Neural cell (in vitro differentiated cells): ENCODE measurements around the gene ETAA1. TPM values are rescaled to one million over a fixed set of nuclear protein-coding genes. Genes with fewer than 3 reads are reported as not detected.

Experiments used
- H2AFZ ChIP-seq: fragments of 200-600, 300-800 bp; sonication (generic), shearing (Covaris generic); 2 replicates; pipeline ENCODE4 v1.6.0; 2014; ENCODE audit warnings: low read depth, mild to moderate bottlenecking, antibody characterized with exemption, low read length, moderate library complexity
- H3F3A ChIP-seq: fragments of 200-600 bp; shearing (Covaris generic); 2 replicates; pipeline ENCODE4 v1.6.1; 2016; ENCODE audit warnings: mild to moderate bottlenecking, moderate library complexity, mixed read lengths, antibody characterized with exemption, low read length; ENCODE audit not compliant: insufficient read depth, poor library complexity, severe bottlenecking
- H3K27ac ChIP-seq: fragments of 200-600, 300-800 bp; sonication (generic), shearing (Covaris generic); 2 replicates; pipeline ENCODE4 v1.5.1; 2014; ENCODE audit warnings: mild to moderate bottlenecking, low read length, moderate library complexity
- H3K27me3 ChIP-seq: fragments of 300-800, 200-600 bp; sonication (generic), shearing (Covaris generic); 2 replicates; pipeline ENCODE4 v1.6.0; 2014; ENCODE audit warnings: mild to moderate bottlenecking, low read depth, low read length, moderate library complexity; ENCODE audit not compliant: insufficient read depth
- H3K36me3 ChIP-seq: fragments of 300-800, 200-600 bp; sonication (generic), shearing (Covaris generic); 2 replicates; pipeline ENCODE4 v1.5.1; 2014; ENCODE audit warnings: mild to moderate bottlenecking, antibody characterized with exemption, low read length, moderate library complexity; ENCODE audit not compliant: insufficient read depth
- H3K4me2 ChIP-seq: fragments of 300-800, 200-600 bp; sonication (generic), shearing (Covaris generic); 2 replicates; pipeline ENCODE4 v1.6.0; 2014; ENCODE audit warnings: mild to moderate bottlenecking, low read length
- H3K4me3 ChIP-seq: fragments of 300-800, 200-600 bp; sonication (generic), shearing (Covaris generic); 2 replicates; pipeline ENCODE4 v1.5.1; 2014; ENCODE audit warnings: mild to moderate bottlenecking, low read length, moderate library complexity
- H3K79me2 ChIP-seq: fragments of 200-600 bp; shearing (Covaris generic); replicated peaks from 2 replicates; pipeline ENCODE4 v1.6.0; 2014; ENCODE audit warnings: mild to moderate bottlenecking, low read length, moderate library complexity; ENCODE audit not compliant: insufficient read depth
- H3K9ac ChIP-seq: fragments of 300-800, 200-600 bp; sonication (generic), shearing (Covaris generic); 2 replicates; pipeline ENCODE4 v1.6.1; 2016; ENCODE audit warnings: mild to moderate bottlenecking, low read length, mixed read lengths
- H3K9me2 ChIP-seq: fragments of 200-600 bp; shearing (Covaris generic); 2 replicates; pipeline ENCODE4 v1.6.1; 2016; ENCODE audit warnings: mild to moderate bottlenecking, low read length, mixed read lengths; ENCODE audit not compliant: insufficient read depth
- H3K9me3 ChIP-seq: fragments of 200-600, 300-800 bp; sonication (generic), shearing (Covaris generic); 2 replicates; pipeline ENCODE4 v1.6.1; 2016; ENCODE audit warnings: mild to moderate bottlenecking, mixed run types, low read length, moderate library complexity, mixed read lengths
- H4K20me1 ChIP-seq: fragments of 200-600 bp; shearing (Covaris generic); 2 replicates; pipeline ENCODE4 v1.6.1; 2016; ENCODE audit warnings: mild to moderate bottlenecking, mixed run types; ENCODE audit not compliant: insufficient read depth
- EP300 ChIP-seq: fragments of 450-650 bp; conservative IDR thresholded peaks from 2 replicates; pipeline ENCODE4 v1.6.1; 2014; ENCODE audit warnings: antibody characterized with exemption, mild to moderate bottlenecking, moderate library complexity; ENCODE audit not compliant: poor library complexity, severe bottlenecking
- EZH2 ChIP-seq: fragments of 200-600, 300-800 bp; shearing (Covaris generic), sonication (generic); IDR thresholded peaks from 2 replicates; pipeline ENCODE4 v1.6.1; 2014; ENCODE audit warnings: antibody characterized with exemption, low read length, borderline replicate concordance, mild to moderate bottlenecking; ENCODE audit not compliant: insufficient read depth, poor library complexity, severe bottlenecking
- MXI1 ChIP-seq: fragments of 450-650 bp; conservative IDR thresholded peaks from 2 replicates; pipeline ENCODE4 v1.6.1; 2014; ENCODE audit warnings: antibody characterized with exemption, mild to moderate bottlenecking; ENCODE audit not compliant: poor library complexity, severe bottlenecking
- POLR2AphosphoS5 ChIP-seq: IDR thresholded peaks from 2 replicates; pipeline ENCODE4 v1.6.1; 2012
- RAD21 ChIP-seq: fragments of 450-650 bp; conservative IDR thresholded peaks from 2 replicates; pipeline ENCODE4 v1.6.1; 2014; ENCODE audit warnings: antibody characterized with exemption, mild to moderate bottlenecking, moderate library complexity
- SMC3 ChIP-seq: fragments of 450-650 bp; conservative IDR thresholded peaks from 2 replicates; pipeline ENCODE4 v1.6.1; 2014; ENCODE audit warnings: antibody characterized with exemption, mild to moderate bottlenecking, moderate library complexity; ENCODE audit not compliant: poor library complexity
- TAF1 ChIP-seq: IDR thresholded peaks from 2 replicates; pipeline ENCODE4 v1.6.1; 2012; ENCODE audit warnings: low read depth
- polyA plus RNA-seq: library from polyadenylated mRNA; depleted of rRNA; stranded (reverse); fragments of >200 nt; gene quantifications from 2 replicates; pipeline ENCODE4 v1.2.3, GENCODE V29; 2014
- TF ChIP-seq, protein P1 (sequence below): fragments of 450-650 bp; IDR thresholded peaks from 2 replicates; pipeline ENCODE4 v1.5.1; 2014; ENCODE audit warnings: antibody characterized with exemption, mild to moderate bottlenecking, moderate library complexity; ENCODE audit not compliant: poor library complexity, severe bottlenecking
- TF ChIP-seq, protein P2 (sequence below): IDR thresholded peaks from 2 replicates; pipeline ENCODE4 v1.6.1; 2012; ENCODE audit warnings: borderline replicate concordance

ETAA1 gene
- polyA plus RNA-seq, 1 donor from 2014 or later = 24.9 TPM

DNA sequence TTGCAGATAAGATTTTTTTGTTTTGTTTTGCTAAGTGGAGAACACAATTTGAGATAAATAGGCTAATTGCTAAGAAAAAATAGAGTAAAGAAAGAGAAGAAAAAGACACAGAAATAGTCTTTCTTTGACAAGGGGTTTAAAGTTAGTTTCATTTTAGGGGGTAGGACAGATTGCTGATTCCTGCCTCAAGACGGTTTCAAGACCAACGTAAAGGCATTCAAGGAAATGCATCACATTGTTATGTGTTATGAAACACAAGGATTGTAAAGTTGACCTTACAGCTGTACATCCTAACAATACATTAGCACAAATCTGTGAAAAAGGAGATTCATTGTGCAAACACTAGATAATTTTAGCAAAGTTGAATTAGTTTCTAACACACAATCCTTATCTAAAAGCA is 22.7 kb upstream of the ETAA1 start:
- no peaks in the 10 kb centered on the region for H3K9me3 ChIP-seq

DNA sequence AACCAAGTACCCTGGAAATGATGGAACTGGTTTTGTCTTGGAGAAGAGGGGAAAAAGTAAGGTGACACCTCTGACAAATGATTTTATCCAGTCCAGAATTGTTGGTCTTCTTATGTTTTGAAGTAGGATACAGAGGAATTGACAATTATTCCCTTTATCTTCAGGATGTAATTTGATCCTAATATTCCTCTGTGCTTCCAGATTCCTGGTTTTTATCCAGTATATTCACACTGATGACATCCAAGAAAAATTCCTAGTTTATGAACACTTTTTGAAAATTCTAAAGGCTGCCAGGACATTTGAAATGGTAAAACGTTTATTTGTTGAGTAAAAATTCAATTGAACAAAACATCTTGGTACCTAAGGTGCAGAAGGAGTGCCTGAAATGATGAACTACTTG is 22.2 kb upstream of the ETAA1 start:
- no peaks in the 10 kb centered on the region for H3K79me2 ChIP-seq
- no peaks in the 10 kb centered on the region for H3K9me3 ChIP-seq
- H3K9me2 ChIP-seq = no peaks in the 10 kb centered on the region
- H3K4me2 ChIP-seq = no peak overlapping the region
- no peak overlapping the region for H3K4me3 ChIP-seq
- H3K27ac ChIP-seq = no peak overlapping the region
- H2AFZ ChIP-seq = no peak overlapping the region
- H4K20me1 ChIP-seq = no peaks in the 10 kb centered on the region
- no peaks in the 10 kb centered on the region for H3K27me3 ChIP-seq
- TF ChIP-seq SMC3 (no peak), TAF1 (no peak)
- no peak overlapping the region for H3K9ac ChIP-seq
- H3F3A ChIP-seq = no peaks in the 10 kb centered on the region
- no peaks in the 10 kb centered on the region for H3K36me3 ChIP-seq

More for the DNA sequence above, 22.7 kb upstream of the ETAA1 start:
- H3K79me2 ChIP-seq = no peaks in the 10 kb centered on the region
- H3F3A ChIP-seq = no peaks in the 10 kb centered on the region
- no peak overlapping the region for H2AFZ ChIP-seq
- no peaks in the 10 kb centered on the region for H4K20me1 ChIP-seq
- TF ChIP-seq MXI1 (no peak), TAF1 (no peak), RAD21 (no peak), POLR2AphosphoS5 (no peak), SMC3 (no peak), EP300 (no peak), EZH2 (no peak)
- TF ChIP-seq, protein P1, sequence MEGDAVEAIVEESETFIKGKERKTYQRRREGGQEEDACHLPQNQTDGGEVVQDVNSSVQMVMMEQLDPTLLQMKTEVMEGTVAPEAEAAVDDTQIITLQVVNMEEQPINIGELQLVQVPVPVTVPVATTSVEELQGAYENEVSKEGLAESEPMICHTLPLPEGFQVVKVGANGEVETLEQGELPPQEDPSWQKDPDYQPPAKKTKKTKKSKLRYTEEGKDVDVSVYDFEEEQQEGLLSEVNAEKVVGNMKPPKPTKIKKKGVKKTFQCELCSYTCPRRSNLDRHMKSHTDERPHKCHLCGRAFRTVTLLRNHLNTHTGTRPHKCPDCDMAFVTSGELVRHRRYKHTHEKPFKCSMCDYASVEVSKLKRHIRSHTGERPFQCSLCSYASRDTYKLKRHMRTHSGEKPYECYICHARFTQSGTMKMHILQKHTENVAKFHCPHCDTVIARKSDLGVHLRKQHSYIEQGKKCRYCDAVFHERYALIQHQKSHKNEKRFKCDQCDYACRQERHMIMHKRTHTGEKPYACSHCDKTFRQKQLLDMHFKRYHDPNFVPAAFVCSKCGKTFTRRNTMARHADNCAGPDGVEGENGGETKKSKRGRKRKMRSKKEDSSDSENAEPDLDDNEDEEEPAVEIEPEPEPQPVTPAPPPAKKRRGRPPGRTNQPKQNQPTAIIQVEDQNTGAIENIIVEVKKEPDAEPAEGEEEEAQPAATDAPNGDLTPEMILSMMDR = no peak
- TF ChIP-seq, protein P2, sequence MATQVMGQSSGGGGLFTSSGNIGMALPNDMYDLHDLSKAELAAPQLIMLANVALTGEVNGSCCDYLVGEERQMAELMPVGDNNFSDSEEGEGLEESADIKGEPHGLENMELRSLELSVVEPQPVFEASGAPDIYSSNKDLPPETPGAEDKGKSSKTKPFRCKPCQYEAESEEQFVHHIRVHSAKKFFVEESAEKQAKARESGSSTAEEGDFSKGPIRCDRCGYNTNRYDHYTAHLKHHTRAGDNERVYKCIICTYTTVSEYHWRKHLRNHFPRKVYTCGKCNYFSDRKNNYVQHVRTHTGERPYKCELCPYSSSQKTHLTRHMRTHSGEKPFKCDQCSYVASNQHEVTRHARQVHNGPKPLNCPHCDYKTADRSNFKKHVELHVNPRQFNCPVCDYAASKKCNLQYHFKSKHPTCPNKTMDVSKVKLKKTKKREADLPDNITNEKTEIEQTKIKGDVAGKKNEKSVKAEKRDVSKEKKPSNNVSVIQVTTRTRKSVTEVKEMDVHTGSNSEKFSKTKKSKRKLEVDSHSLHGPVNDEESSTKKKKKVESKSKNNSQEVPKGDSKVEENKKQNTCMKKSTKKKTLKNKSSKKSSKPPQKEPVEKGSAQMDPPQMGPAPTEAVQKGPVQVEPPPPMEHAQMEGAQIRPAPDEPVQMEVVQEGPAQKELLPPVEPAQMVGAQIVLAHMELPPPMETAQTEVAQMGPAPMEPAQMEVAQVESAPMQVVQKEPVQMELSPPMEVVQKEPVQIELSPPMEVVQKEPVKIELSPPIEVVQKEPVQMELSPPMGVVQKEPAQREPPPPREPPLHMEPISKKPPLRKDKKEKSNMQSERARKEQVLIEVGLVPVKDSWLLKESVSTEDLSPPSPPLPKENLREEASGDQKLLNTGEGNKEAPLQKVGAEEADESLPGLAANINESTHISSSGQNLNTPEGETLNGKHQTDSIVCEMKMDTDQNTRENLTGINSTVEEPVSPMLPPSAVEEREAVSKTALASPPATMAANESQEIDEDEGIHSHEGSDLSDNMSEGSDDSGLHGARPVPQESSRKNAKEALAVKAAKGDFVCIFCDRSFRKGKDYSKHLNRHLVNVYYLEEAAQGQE = no peak
- no peaks in the 10 kb centered on the region for H3K9me2 ChIP-seq
- no peak overlapping the region for H3K4me3 ChIP-seq
- no peak overlapping the region for H3K4me2 ChIP-seq
- no peaks in the 10 kb centered on the region for H3K36me3 ChIP-seq
- H3K27ac ChIP-seq = no peak overlapping the region
- H3K9ac ChIP-seq = no peak overlapping the region
- H3K27me3 ChIP-seq = no peaks in the 10 kb centered on the region

DNA sequence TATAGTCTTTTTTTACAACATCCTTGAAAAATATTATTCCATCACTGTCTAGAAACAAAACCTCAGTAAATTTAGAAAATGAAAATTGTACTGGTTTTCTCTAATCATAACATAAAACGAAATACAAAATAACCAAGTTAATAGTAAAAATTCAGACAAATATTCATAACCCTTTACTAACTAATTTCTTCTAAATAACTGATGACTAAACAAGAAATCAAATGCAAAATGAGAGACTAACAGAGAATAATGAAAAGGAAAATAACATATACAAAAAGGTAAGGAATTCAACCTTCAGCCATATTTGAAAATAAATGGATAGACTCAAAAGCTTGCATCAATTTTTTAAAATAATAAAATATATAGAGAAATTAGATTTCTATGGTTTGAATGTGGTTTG is 18.6 kb upstream of the ETAA1 start:
- H3K9me3 ChIP-seq = no peaks in the 10 kb centered on the region
- H3K9me2 ChIP-seq = no peaks in the 10 kb centered on the region
- TF ChIP-seq RAD21 (no peak), EZH2 (no peak)
- H3K36me3 ChIP-seq = no peaks in the 10 kb centered on the region
- no peak overlapping the region for H3K4me2 ChIP-seq
- no peak overlapping the region for H3K4me3 ChIP-seq
- H2AFZ ChIP-seq = no peak overlapping the region
- H4K20me1 ChIP-seq = no peaks in the 10 kb centered on the region
- no peak overlapping the region for H3K9ac ChIP-seq
- H3K79me2 ChIP-seq = no peaks in the 10 kb centered on the region
- no peak overlapping the region for H3K27ac ChIP-seq
- no peaks in the 10 kb centered on the region for H3K27me3 ChIP-seq
- no peaks in the 10 kb centered on the region for H3F3A ChIP-seq
